ENCODE results near the gene NAPA.

NAPA gene

GRCh38 chr19:47459477-47459876 is 55.4 kb downstream of the NAPA start:
- TF ChIP-seq CTCF (IDR thresholded peaks at IDR 0.05; ENCODE audit: borderline replicate concordance, insufficient read depth, low read depth, low read length): no peak

GRCh38 chr19:47458672-47459071 is 56.2 kb downstream of the NAPA start:
- H3K4me3 ChIP-seq (ENCODE audit: low read depth, low read length): no peak overlapping the region
- TF ChIP-seq CTCF (IDR thresholded peaks at IDR 0.05; ENCODE audit: borderline replicate concordance, insufficient read depth, low read depth, low read length): no peak

More at GRCh38 chr19:47459477-47459876, 55.4 kb downstream of the NAPA start:
- H3K4me3 ChIP-seq (ENCODE audit: low read depth, low read length): no peak overlapping the region

GRCh38 chr19:47456721-47457474 is 58.0 kb downstream of the NAPA start:
- no peak overlapping the region for H3K4me3 ChIP-seq (ENCODE audit: low read depth, low read length)
- no peak for TF ChIP-seq CTCF (IDR thresholded peaks at IDR 0.05; ENCODE audit: borderline replicate concordance, insufficient read depth, low read depth, low read length)

DNA sequence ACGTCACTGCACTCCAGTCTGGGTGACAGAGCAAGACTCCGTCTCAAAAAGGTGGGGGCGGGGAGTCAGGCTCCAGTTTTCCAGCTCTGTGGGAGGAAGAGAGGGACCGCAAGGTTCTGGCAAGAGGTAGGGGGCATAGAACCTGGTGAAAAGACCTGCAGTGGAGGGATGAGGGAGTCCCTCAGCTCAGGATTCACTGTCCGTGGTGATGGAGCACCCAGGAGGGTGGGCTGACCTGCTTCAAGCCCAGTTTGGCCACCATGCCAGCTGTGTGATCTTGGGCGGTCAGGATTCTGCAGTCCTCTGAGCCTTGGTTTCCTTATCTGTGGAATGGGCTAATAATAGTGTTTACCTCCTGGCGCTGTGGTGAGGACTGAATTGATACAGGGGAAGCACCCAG is 64.4 kb downstream of the NAPA start:
- TF ChIP-seq CTCF (IDR thresholded peaks at IDR 0.05; ENCODE audit: borderline replicate concordance, insufficient read depth, low read depth, low read length): no peak
- no peak overlapping the region for H3K4me3 ChIP-seq (ENCODE audit: low read depth, low read length)

- no peak for TF ChIP-seq CTCF (IDR thresholded peaks at IDR 0.05; ENCODE audit: borderline replicate concordance, insufficient read depth, low read depth, low read length)
- no peak overlapping the region for H3K4me3 ChIP-seq (ENCODE audit: low read depth, low read length)
These were observed 66.5 kb downstream of the NAPA start for GRCh38 chr19:47448360-47448727.

DNA sequence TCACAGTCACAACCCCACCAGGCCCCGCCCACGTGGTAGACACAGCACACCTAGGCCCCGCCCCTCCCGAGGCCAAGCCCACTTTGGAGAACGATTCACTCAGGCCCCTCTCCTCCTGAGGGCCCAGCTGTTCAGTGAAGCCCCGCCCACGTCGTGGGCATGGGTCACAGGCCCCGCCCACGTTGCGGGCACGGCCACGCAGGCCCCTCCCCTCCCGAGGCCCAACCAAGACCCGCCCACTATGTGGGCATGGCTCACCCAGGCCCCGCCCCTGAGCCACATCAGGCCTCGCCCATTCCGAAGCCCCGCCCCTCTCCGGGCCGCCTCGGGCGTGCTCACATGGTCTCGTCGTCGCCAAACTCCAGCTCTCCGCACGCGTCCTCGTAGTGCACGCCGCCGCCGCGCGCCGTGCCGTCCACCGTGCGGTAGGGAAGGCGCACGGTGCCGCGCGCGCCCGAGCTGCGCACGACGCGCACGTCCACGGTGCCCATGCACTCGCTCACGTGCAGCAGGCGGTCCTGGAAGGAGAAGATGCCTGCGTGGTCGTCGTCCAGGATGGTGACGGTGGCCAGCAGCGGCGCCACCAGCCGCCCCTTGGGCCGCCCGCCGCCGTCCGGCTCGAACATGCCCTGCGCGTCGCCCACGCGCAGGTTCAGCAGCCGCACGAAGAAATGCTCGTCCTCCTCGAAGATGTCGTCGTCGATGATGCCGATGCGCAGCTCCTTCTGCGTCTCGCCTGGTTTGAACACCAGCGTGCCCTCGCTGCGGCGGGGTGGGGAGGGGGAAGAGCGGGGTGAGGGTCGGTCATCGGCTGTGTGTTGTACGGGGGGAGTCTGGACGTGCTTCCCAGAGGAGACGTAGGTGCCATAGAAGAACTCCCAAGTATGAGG is 67.1 kb downstream of the NAPA start:
- H3K4me3 ChIP-seq (ENCODE audit: low read depth, low read length): no peak overlapping the region

More for the DNA sequence above, 67.1 kb downstream of the NAPA start:
- TF ChIP-seq CTCF (IDR thresholded peaks at IDR 0.05; ENCODE audit: borderline replicate concordance, insufficient read depth, low read depth, low read length): no peak
